CD1c-positive myeloid dendritic cell (primary cell): ENCODE results near the gene DMWD.
"Not testable (repeated sequence)": the region's sequence is repeated elsewhere in the genome, so short reads cannot be mapped to it uniquely, and the experiment has no call there.

Experiments
- DNase-seq: peaks from one replicate; pipeline ENCODE4 v3.0.0-alpha.2; 2016; ENCODE audit errors: extremely low spot score

Gene DMWD

DNA sequence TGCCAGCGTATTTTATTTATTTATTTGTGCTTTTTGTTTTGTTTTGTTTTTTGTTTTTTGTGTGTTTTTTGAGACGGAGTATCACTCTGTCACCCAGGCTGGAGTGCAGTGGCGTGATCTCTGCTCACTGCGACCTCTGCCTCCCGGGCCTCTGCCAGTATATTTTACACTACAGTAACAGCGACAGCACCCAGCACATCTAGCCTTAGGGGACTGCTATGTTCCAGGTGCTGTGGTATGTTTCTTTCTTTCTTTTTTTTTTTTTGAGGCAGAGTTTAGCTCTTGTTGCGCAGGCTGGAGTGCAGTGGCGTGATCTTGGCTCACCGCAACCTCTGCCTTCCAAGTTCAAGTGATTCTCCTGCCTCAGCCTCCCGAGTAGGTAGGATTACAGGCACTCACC is 41.2 kb downstream of the DMWD start:
- DNase-seq: not testable (repeated sequence)

DNA sequence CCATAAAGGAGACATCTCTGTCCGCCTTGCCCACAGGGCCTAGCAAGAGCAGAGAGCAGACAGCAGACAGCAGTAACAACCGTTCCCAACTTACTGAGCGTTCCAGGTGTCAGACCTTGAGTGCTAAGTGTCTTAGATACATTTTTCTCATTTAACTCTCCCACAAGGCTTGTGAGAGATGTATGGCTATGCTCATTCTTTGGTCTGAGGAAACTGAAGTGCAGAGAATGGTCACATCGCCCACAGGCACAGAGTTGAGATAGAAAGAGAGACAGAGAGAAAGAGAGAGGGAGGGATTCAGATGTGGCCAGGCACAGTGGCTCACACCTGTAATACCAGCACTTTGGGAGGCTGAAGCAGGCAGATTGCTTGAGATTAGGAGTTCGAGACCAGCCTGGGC is 45.1 kb downstream of the DMWD start:
- DNase-seq: no peak

DNA sequence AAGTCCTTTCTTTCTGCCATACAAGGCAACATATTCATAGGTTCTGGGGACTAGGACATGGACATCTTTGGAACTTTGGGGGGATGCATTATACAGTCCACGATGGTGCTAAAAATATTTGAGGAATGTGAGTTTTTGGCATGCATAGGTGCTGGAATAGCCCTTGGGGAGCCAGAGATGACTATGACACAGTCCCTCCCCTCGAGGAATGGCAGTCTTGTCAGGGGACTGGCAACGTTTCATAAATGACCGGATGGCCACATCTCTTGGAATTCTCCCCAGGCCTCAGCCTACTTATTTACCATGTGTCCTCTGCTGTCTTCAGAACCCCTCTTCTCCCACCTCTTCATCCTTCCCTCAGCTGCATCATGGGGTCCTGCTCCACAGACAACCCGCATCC is 45.8 kb downstream of the DMWD start:
- DNase-seq: no peak

DNA sequence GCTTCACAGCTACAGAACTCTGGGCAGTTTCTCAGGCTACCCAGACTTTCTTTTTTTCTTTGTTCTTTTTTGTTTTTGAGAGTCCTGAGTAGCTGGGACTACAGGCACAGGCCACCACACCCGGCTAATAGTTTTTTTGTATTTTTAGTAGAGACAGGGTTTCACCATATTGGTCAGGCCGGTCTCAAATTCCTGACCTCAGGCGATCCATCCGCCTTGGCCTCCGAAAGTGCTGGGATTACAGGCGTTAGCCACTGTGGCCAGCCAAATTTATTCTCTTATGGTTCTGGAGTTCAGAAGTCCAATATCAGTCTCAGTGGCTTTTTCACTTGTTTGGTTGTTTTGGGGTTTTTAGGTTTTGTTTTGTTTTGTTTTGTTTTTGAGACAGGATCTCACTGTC is 47.0 kb downstream of the DMWD start:
- DNase-seq: no peak

DNA sequence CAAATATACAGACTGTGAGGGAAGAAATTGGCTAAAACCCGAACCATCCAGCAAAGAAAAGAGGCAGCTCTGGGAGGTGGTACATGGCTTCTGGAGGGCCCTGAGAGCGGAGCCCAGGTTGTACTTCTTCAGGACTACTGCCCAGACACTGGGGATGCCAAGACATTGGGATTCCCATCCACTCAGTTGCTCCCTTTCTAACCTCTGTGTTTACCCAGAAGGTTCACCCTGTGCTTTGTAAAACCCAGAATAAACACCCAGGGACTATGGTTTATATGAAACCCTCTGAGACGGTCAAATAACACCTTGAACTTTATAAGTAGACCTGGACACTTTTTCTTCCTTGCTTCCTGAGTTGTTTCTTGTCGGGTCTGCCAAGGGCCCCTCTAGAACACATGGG is 49.7 kb downstream of the DMWD start:
- DNase-seq: no peak

DNA sequence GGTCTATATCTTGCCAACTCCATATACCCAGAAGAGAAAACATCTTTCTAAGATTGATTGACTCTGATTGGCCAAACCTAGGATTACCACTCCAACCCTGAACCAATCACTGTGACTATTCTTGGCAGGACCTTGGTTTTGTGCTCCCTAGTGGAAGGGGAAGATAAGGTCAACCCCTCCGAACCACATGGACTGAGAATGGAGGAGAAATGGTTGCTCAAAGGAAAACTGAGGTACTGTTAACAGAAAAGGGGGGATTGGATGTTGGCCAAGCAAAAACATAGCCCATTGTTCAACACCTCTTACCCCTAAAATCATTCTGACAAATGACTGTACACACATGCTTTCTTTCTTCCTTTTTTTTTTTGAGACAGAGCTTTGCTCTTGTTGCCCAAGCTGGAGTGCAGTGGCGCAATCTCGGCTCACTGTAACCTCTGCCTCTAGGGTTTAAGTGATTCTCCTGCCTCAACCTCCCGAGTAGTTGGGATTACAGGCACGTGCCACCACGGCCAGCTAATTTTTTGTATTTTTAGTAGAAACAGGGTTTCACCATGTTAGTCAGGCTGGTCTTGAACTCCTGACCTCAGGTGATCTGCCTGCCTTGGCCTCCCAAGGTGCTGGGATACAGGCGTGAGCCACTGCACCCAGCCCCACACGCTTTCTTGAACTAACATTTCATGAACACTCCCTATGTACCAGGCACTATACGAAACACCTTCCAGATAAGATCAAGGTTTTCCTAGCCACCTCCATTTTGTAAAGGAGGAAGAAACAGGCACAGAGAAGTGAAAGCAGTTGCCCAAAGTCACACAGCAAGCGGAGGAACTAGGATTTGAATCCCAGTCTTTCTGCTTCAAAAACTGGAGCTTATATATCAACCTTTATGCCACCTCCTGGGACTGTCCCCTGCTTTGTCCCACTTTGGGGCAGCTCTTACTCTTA is 52.9 kb downstream of the DMWD start:
- DNase-seq: peak; percentile 28

DNA sequence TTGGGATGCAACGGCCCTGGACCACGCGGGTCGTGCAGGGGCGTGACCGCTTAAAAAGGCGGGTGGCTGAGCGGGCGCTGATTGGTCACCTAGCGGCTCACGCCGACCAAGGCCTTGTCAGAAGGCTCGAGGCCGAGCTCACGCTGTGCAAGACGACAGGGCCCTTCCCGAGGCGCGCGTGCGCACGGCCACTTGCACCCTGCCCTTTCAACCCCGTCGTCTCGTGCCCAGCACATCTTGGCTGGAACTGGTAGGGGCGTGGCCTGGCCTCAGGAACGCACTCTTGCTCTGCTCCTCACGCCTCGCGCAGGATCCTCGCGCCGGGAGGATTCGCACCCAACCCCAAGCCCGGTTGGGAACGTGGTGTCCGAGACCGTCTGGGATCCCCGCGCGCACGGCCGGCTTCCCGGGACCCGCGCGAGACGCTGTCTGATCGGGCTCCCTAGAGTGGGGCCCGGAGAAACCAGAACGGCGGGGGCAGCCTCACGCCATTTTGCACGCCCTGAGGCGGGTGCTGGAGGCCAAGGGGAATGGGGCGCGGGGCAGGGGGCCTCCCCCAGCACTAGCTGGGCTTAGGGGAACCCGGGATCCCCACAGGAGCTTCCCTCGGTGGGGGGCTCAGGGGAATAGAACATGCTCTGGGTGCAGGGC is 59.4 kb downstream of the DMWD start, which contains the start of gene MEIOSIN:
TSS of gene MEIOSIN (plus strand) at position 280 of the 651 bp plus-strand sequence. CDS start 1,938 bp downstream, outside the sequence.
- DNase-seq: no peak
